Endothelial cell (in vitro differentiated cells): Measurements from ENCODE around the gene ANXA5. TPM values are rescaled to one million over a fixed set of nuclear protein-coding genes. Genes with fewer than 3 reads are reported as not detected.

Experiments
- DNase-seq: peaks from one replicate; pipeline ENCODE4 v3.0.0; 2021; ENCODE audit warnings: low spot score
- H3K27ac Mint-ChIP-seq: one replicate; pipeline ENCODE4 v1.8.0; 2021; ENCODE audit warnings: mixed read lengths, inconsistent platforms; ENCODE audit not compliant: unreplicated experiment
- H3K27me3 Mint-ChIP-seq: one replicate; pipeline ENCODE4 v1.8.0; 2021; ENCODE audit warnings: mild to moderate bottlenecking, moderate library complexity, mixed read lengths, inconsistent platforms; ENCODE audit not compliant: unreplicated experiment
- H3K36me3 Mint-ChIP-seq: one replicate; pipeline ENCODE4 v1.8.0; 2021; ENCODE audit warnings: mild to moderate bottlenecking, low read depth, mixed read lengths, inconsistent platforms; ENCODE audit not compliant: unreplicated experiment
- H3K4me1 Mint-ChIP-seq: one replicate; pipeline ENCODE4 v1.8.0; 2021; ENCODE audit warnings: mild to moderate bottlenecking, mixed read lengths, inconsistent platforms; ENCODE audit not compliant: unreplicated experiment
- H3K4me3 Mint-ChIP-seq: one replicate; pipeline ENCODE4 v1.8.0; 2021; ENCODE audit warnings: mild to moderate bottlenecking, mixed read lengths, inconsistent platforms; ENCODE audit not compliant: unreplicated experiment
- H3K9me3 Mint-ChIP-seq: one replicate; pipeline ENCODE4 v1.8.0; 2021; ENCODE audit warnings: mixed read lengths, inconsistent platforms; ENCODE audit not compliant: unreplicated experiment
- total RNA-seq: library from RNA; stranded (reverse); fragmentation: NEBNext Ultra II Directional; extraction: Animal tissue kit (Norgen Biotek cat#: 25700); gene quantifications from one replicate; pipeline ENCODE4 v1.2.1, GENCODE V29; 2021; ENCODE audit not compliant: unreplicated experiment
- TF ChIP-seq, protein P1 (sequence below): fragments of 200-600 bp; sonication (generic); IDR thresholded peaks from one replicate; pipeline ENCODE4 v1.5.0; 2021; ENCODE audit warnings: antibody characterized with exemption; ENCODE audit not compliant: unreplicated experiment

ANXA5 gene
- total RNA-seq, 1 donor from 2014 or later, result 296 TPM

DNA sequence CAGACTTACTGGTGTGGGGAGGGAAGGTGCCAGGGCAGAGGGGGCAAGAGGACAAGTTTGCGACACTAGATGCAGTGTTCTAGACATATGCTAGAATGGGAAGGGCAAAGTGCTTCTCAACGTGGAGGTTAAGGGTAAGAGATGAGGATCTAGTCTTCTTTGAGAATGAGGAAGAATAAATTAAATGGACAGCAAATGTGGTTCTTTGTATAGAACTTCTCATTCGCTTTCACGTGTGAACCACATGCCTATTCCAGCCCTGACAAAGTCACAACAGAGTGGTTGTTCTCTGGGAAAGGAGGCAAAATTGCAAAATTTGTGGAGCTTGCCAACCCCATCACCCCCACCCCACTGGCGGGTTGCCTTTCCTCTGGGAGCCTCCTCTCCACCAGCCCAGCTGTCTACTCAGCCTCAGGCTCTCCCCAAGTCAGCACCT is 1.5 kb upstream of the ANXA5 start:
- peaks cover 8% of the 10 kb centered on the region for H3K27me3 Mint-ChIP-seq
- no peaks in the 10 kb centered on the region for H3K9me3 Mint-ChIP-seq
- DNase-seq, result no peak
- peaks cover 11% of the 10 kb centered on the region for H3K4me1 Mint-ChIP-seq
- peak overlapping the region; percentile 20 for H3K27ac Mint-ChIP-seq
- H3K4me3 Mint-ChIP-seq, result no peak overlapping the region
- no peaks in the 10 kb centered on the region for H3K36me3 Mint-ChIP-seq
- TF ChIP-seq, protein P1, sequence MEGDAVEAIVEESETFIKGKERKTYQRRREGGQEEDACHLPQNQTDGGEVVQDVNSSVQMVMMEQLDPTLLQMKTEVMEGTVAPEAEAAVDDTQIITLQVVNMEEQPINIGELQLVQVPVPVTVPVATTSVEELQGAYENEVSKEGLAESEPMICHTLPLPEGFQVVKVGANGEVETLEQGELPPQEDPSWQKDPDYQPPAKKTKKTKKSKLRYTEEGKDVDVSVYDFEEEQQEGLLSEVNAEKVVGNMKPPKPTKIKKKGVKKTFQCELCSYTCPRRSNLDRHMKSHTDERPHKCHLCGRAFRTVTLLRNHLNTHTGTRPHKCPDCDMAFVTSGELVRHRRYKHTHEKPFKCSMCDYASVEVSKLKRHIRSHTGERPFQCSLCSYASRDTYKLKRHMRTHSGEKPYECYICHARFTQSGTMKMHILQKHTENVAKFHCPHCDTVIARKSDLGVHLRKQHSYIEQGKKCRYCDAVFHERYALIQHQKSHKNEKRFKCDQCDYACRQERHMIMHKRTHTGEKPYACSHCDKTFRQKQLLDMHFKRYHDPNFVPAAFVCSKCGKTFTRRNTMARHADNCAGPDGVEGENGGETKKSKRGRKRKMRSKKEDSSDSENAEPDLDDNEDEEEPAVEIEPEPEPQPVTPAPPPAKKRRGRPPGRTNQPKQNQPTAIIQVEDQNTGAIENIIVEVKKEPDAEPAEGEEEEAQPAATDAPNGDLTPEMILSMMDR, result no peak

DNA sequence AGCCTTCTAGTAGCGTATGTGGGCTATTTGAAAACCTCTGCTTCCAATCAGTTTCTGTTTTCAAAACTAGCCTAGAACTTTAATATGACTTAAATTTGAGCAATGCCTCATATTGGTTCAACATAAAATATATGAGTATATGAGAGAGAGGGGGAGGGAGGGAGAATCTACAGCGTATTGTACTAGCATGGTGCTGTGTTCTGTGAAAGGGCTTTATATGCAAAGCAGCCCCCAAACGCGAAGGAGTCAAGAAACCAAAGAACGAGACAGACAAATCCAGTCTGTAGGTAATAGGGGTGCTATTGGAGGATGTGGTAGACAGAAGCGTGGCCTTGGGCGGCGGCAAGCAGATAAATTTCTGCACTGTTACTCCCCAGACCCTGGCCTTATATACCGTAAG is 784 bp upstream of the ANXA5 start:
- no peak for DNase-seq
- H3K9me3 Mint-ChIP-seq, result no peaks in the 10 kb centered on the region
- TF ChIP-seq, protein P1, result no peak
- peaks cover 8% of the 10 kb centered on the region for H3K27me3 Mint-ChIP-seq
- peaks cover 1% of the 10 kb centered on the region for H3K36me3 Mint-ChIP-seq
- H3K27ac Mint-ChIP-seq, result no peak overlapping the region
- peaks cover 18% of the 10 kb centered on the region for H3K4me1 Mint-ChIP-seq
- peak overlapping the region; percentile 90 for H3K4me3 Mint-ChIP-seq

DNA sequence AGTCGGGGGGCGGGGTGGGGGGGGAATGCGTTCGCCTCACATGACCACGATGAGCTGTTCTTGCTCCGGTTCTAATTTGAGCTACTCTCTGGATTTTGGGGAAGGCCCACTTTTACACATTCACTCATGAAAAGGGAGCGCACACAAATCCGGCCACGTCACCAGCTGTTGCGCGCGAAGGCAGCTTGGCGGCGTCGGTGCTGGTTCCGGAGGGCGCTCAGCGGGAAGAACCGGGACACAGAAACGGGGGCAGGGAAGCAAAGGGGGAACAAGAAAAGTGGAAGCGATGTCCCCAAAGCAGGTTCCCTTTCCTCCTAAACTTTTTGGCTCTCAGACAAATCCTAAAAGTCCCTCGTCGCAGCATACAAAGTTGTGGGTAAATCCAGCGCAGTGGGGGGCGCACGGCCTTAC is 605 bp downstream of the ANXA5 start:
- peak; percentile 49 for DNase-seq
- Mint-ChIP-seq H3K9me3 (no peaks in the 10 kb centered on the region), H3K4me3 (peak overlapping the region; percentile 100), H3K27ac (peak overlapping the region; percentile 99), H3K36me3 (peaks cover 10% of the 10 kb centered on the region), H3K4me1 (peaks cover 27% of the 10 kb centered on the region), H3K27me3 (peaks cover 6% of the 10 kb centered on the region)
- TF ChIP-seq, protein P1, result no peak

DNA sequence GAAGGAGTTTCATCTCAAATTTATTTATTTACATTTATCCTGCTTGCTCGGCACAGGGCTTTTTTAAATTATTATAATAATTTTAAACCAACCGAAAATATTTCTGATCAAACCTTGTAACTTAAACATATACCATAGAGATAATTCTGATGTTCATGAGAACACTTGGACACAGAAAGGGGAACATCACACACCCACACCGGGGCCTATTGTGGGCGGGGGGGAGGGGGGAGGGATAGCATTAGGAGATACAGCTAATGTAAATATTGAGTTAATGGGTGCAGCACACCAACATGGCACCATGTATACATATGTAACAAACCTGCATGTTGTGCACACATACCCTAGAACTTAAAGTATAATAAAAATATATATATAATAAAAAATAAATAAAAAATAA is 2.9 kb downstream of the ANXA5 start:
- Mint-ChIP-seq H3K36me3 (peaks cover 10% of the 10 kb centered on the region), H3K27ac (no peak overlapping the region), H3K27me3 (peaks cover 4% of the 10 kb centered on the region), H3K4me3 (no peak overlapping the region), H3K4me1 (peaks cover 27% of the 10 kb centered on the region), H3K9me3 (no peaks in the 10 kb centered on the region)
- TF ChIP-seq, protein P1, result no peak
- DNase-seq, result no peak

DNA sequence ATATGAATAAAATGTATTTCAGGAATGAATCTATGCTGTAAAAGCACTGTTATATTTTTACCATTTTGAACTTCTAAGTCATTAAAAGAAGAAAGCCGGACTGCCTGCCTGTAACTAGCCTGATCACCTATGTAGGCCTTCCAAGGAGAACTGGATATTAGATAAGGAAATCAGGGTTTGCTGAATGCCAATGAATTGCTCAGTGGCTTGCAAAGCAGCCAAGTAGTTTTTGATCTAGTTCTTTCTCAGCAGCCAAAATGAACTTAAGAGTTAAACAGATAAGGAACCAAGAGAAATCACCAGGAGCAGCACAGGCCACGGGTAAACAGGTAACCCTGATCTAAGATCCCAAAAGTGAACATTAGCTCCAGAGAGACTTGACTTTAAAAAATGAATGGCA is 3.3 kb downstream of the ANXA5 start:
- Mint-ChIP-seq H3K27ac (no peak overlapping the region), H3K27me3 (peaks cover 4% of the 10 kb centered on the region), H3K4me1 (peaks cover 27% of the 10 kb centered on the region), H3K36me3 (peaks cover 10% of the 10 kb centered on the region), H3K9me3 (no peaks in the 10 kb centered on the region), H3K4me3 (no peak overlapping the region)
- no peak for DNase-seq
- TF ChIP-seq, protein P1, result no peak
